H9 (cell line): ENCODE results near the gene CD151. TPM values are rescaled to one million over a fixed set of nuclear protein-coding genes. Genes with fewer than 3 reads are reported as not detected.

ENCODE experiments used
- DNase-seq: peaks from one replicate; pipeline ENCODE4 v3.0.0-alpha.2; 2017
- H2AFZ ChIP-seq: one replicate; pipeline ENCODE4 v1.6.1; 2013; ENCODE audit warnings: mild to moderate bottlenecking, low read length, control low read depth, moderate library complexity
- H2AK5ac ChIP-seq: 2 replicates; pipeline ENCODE4 v1.6.1; 2013; ENCODE audit warnings: low read length, control low read depth, mixed read lengths; ENCODE audit not compliant: insufficient read length
- H2BK120ac ChIP-seq: one replicate; pipeline ENCODE4 v1.6.1; 2013; ENCODE audit warnings: low read depth, mild to moderate bottlenecking, low read length, control low read depth, inconsistent platforms; ENCODE audit not compliant: poor library complexity, severe bottlenecking
- H2BK12ac ChIP-seq: 2 replicates; pipeline ENCODE4 v1.6.1; 2013; ENCODE audit warnings: low read length, control low read depth, mixed read lengths, low read depth; ENCODE audit not compliant: insufficient read length
- H2BK15ac ChIP-seq: 2 replicates; pipeline ENCODE4 v1.6.1; 2013; ENCODE audit warnings: low read depth, low read length, control low read depth
- H2BK20ac ChIP-seq: one replicate; pipeline ENCODE4 v1.6.1; 2013; ENCODE audit warnings: low read depth, mild to moderate bottlenecking, low read length, control low read depth, inconsistent platforms; ENCODE audit not compliant: poor library complexity, severe bottlenecking
- H2BK5ac ChIP-seq: 2 replicates; pipeline ENCODE4 v1.6.1; 2013; ENCODE audit warnings: low read length, control low read depth, mixed read lengths; ENCODE audit not compliant: insufficient read length
- H3K14ac ChIP-seq: 2 replicates; pipeline ENCODE4 v1.6.1; 2013; ENCODE audit warnings: low read length, control low read depth; ENCODE audit not compliant: insufficient read depth
- H3K18ac ChIP-seq: 2 replicates; pipeline ENCODE4 v1.6.1; 2013; ENCODE audit warnings: low read depth, mild to moderate bottlenecking, mixed read lengths, low read length, control low read depth; ENCODE audit not compliant: insufficient read length
- H3K23ac ChIP-seq: 2 replicates; pipeline ENCODE4 v1.6.1; 2013; ENCODE audit warnings: low read length, control low read depth, mixed read lengths, low read depth; ENCODE audit not compliant: insufficient read length
- H3K23me2 ChIP-seq: 2 replicates; pipeline ENCODE4 v1.6.1; 2013; ENCODE audit warnings: low read depth, mild to moderate bottlenecking, mixed read lengths, low read length, control low read depth; ENCODE audit not compliant: insufficient read length, poor library complexity, severe bottlenecking
- H3K27ac ChIP-seq: 2 replicates; pipeline ENCODE4 v1.5.1; 2013; ENCODE audit warnings: low read length, control low read depth, mixed read lengths, low read depth; ENCODE audit not compliant: insufficient read length
- H3K27me3 ChIP-seq: 2 replicates; pipeline ENCODE4 v1.6.1; 2013; ENCODE audit warnings: low read length, control low read depth, inconsistent platforms; ENCODE audit not compliant: insufficient read depth
- H3K4ac ChIP-seq: 2 replicates; pipeline ENCODE4 v1.6.1; 2013; ENCODE audit warnings: low read depth, mild to moderate bottlenecking, control low read depth, inconsistent platforms, low read length, moderate library complexity
- H3K4me1 ChIP-seq: 2 replicates; pipeline ENCODE4 v1.6.1; 2013; ENCODE audit warnings: low read length, control low read depth, inconsistent platforms; ENCODE audit not compliant: insufficient read depth
- H3K4me2 ChIP-seq: 2 replicates; pipeline ENCODE4 v1.6.1; 2013; ENCODE audit warnings: low read length, control low read depth, mixed read lengths; ENCODE audit not compliant: insufficient read length, insufficient read depth
- H3K56ac ChIP-seq: 2 replicates; pipeline ENCODE4 v1.6.1; 2013; ENCODE audit warnings: low read depth, mild to moderate bottlenecking, mixed read lengths, low read length, control low read depth; ENCODE audit not compliant: insufficient read length
- H3K79me1 ChIP-seq: 2 replicates; pipeline ENCODE4 v1.6.1; 2013; ENCODE audit warnings: low read depth, mild to moderate bottlenecking, moderate library complexity, low read length, control low read depth, inconsistent platforms; ENCODE audit not compliant: insufficient read depth, poor library complexity, severe bottlenecking
- H3K79me2 ChIP-seq: 2 replicates; pipeline ENCODE4 v1.6.1; 2013; ENCODE audit warnings: low read length, control low read depth, inconsistent platforms; ENCODE audit not compliant: insufficient read depth
- H3K9ac ChIP-seq: 2 replicates; pipeline ENCODE4 v1.6.1; 2013; ENCODE audit warnings: low read length, control low read depth, mixed read lengths; ENCODE audit not compliant: insufficient read length; ENCODE audit errors: extremely low read depth
- H3K9me3 ChIP-seq: one replicate; pipeline ENCODE4 v1.6.1; 2013; ENCODE audit warnings: low read depth, low read length, inconsistent platforms; ENCODE audit not compliant: control insufficient read depth
- H3T11ph ChIP-seq: one replicate; pipeline ENCODE4 v1.6.1; 2013; ENCODE audit warnings: mild to moderate bottlenecking, low read length, control low read depth, inconsistent platforms
- H4K20me1 ChIP-seq: one replicate; pipeline ENCODE4 v1.6.1; 2013; ENCODE audit not compliant: control insufficient read depth, insufficient read length, insufficient read depth
- H4K5ac ChIP-seq: 2 replicates; pipeline ENCODE4 v1.6.1; 2013; ENCODE audit warnings: low read depth, mild to moderate bottlenecking, mixed read lengths, low read length, control low read depth; ENCODE audit not compliant: insufficient read length
- H4K8ac ChIP-seq: replicated peaks from 2 replicates; pipeline ENCODE4 v1.6.1; 2013; ENCODE audit warnings: low read length, control low read depth, mixed read lengths, low read depth; ENCODE audit not compliant: insufficient read length
- H4K91ac ChIP-seq: 2 replicates; pipeline ENCODE4 v1.6.1; 2013; ENCODE audit warnings: low read depth, mild to moderate bottlenecking, moderate library complexity, mixed read lengths, low read length, control low read depth; ENCODE audit not compliant: insufficient read length
- H3K27ac Mint-ChIP-seq, 3 experiments: 2 replicates in 2 of 3; 3 replicates in 1 of 3; pipeline ENCODE4 v1.8.0; 2020 to 2021; ENCODE audit warnings: mixed read lengths in 3 of 3, mild to moderate bottlenecking in 1 of 3, moderate library complexity in 1 of 3
- H3K27me3 Mint-ChIP-seq: 2 replicates; pipeline ENCODE4 v1.8.0; 2021; ENCODE audit warnings: low read depth, mild to moderate bottlenecking, moderate library complexity, mixed read lengths
- H3K36me3 Mint-ChIP-seq, 3 experiments: 2 replicates in 2 of 3; 3 replicates in 1 of 3; pipeline ENCODE4 v1.8.0; 2020 to 2021; ENCODE audit warnings: low read depth in 3 of 3, mixed read lengths in 3 of 3; ENCODE audit not compliant: insufficient read depth in 1 of 3
- H3K4me1 Mint-ChIP-seq, 2 experiments: 2 replicates each; pipeline ENCODE4 v1.8.0; 2020; ENCODE audit warnings: mixed read lengths in 2 of 2
- H3K4me3 Mint-ChIP-seq, 2 experiments: 2 replicates in 1 of 2; 3 replicates in 1 of 2; pipeline ENCODE4 v1.8.0; 2020 to 2021; ENCODE audit warnings: mild to moderate bottlenecking in 2 of 2, mixed read lengths in 2 of 2, moderate library complexity in 1 of 2
- H3K9me3 Mint-ChIP-seq, 2 experiments: 2 replicates in 1 of 2; 3 replicates in 1 of 2; pipeline ENCODE4 v1.8.0; 2020; ENCODE audit warnings: mild to moderate bottlenecking in 2 of 2, mixed read lengths in 2 of 2, moderate library complexity in 1 of 2
- CTCF ChIP-seq: fragments of 200-600 bp; sonication (generic); conservative IDR thresholded peaks from 3 replicates; pipeline ENCODE4 v1.8.0; 2021; ENCODE audit warnings: antibody characterized with exemption, mild to moderate bottlenecking
- WGBS: extraction: QIAGEN DNeasy Blood & Tissue Kit; methylation state at CpG from one replicate; pipeline ENCODE4 v1.1.7; 2013; ENCODE audit warnings: missing lambda C conversion rate, low lambda C conversion rate, mixed read lengths; ENCODE audit not compliant: insufficient read length; ENCODE audit errors: extremely low coverage; 5-methylcytosine and 5-hydroxymethylcytosine counted together
- total RNA-seq: library from RNA; stranded (reverse); gene quantifications from 2 replicates; pipeline ENCODE4 v1.2.1, GENCODE V29; 2021

Gene CD151
- total RNA-seq, 1 experiment from 2014 or later = 138 TPM

GRCh38 chr11:849951-850774 lies 17.4 kb downstream of the CD151 start:
- no peak for DNase-seq
- Histone ChIP-seq H3K56ac (no peak overlapping the region), H3K4me2 (peak overlapping the region; percentile 65), H2BK120ac (no peak overlapping the region), H3K4me1 (peaks cover under 1% of the 10 kb centered on the region; the same call in 1 of the 2 replicates), H4K20me1 (peaks cover 2% of the 10 kb centered on the region), H3K18ac (no peak overlapping the region), H3K23me2 (peaks cover 15% of the 10 kb centered on the region), H3K79me2 (no peaks in the 10 kb centered on the region), H4K5ac (no peak overlapping the region), H4K91ac (no peak overlapping the region), H4K8ac (no peak overlapping the region), H3K9me3 (no peaks in the 10 kb centered on the region), H3K9ac (no peak overlapping the region), H3K27ac (no peak overlapping the region), H2BK12ac (no peak overlapping the region), H2BK5ac (no peak overlapping the region), H3K23ac (no peak overlapping the region), H3K14ac (peak overlapping the region; percentile 38; the same call in 1 of the 2 replicates), H2AFZ (no peak overlapping the region), H2BK15ac (no peak overlapping the region), H3K27me3 (no peaks in the 10 kb centered on the region; the same call in 1 of the 2 replicates), H2BK20ac (no peak overlapping the region), H3K4ac (no peak overlapping the region), H2AK5ac (no peak overlapping the region), H3K79me1 (no peaks in the 10 kb centered on the region), H3T11ph (no peak overlapping the region)
- Mint-ChIP-seq H3K27ac (no peak overlapping the region), H3K27me3 (peaks cover 7% of the 10 kb centered on the region), H3K4me1 (peaks cover 6 to 40% of the 10 kb centered on the region in 2 experiments), H3K4me3 (peak overlapping the region; percentile 60 to 84), H3K9me3 (no peaks in the 10 kb centered on the region), H3K36me3 (no peaks in the 10 kb centered on the region)
- no CpG with 5 or more reads among the region's 97 CpGs for WGBS
- no peak for TF ChIP-seq CTCF
